ENCODE measurements around the gene LRMDA.

The LRMDA gene

GRCh38 chr10:76547352-76547972, 1116.0 kb downstream of the LRMDA start:
- peak; percentile 61 for DNase-seq (ENCODE audit: low read depth, low spot score)
- no CpG with 5 or more reads among the region's 11 CpGs for WGBS (ENCODE audit: insufficient coverage, insufficient read length)
- H3K4me3 ChIP-seq (ENCODE audit: low read length), result no peak overlapping the region
- H3K27me3 ChIP-seq (ENCODE audit: control insufficient read depth, insufficient read depth, low read length), result no peaks in the 10 kb centered on the region
- no peaks in the 10 kb centered on the region for H3K36me3 ChIP-seq (ENCODE audit: control insufficient read depth, insufficient read depth, low read length)
- H3K9me3 ChIP-seq (ENCODE audit: control insufficient read depth, insufficient read depth, low read length), result no peaks in the 10 kb centered on the region
- no peak overlapping the region for H3K27ac ChIP-seq (ENCODE audit: low read length)
- H3K4me1 ChIP-seq (ENCODE audit: control insufficient read depth, insufficient read depth, low read length), result 0 out of 2 replicates have a peak, but pooled peaks cover 2% of the 10 kb centered on the region

- no CpG with 5 or more reads among the region's 1 CpG for WGBS (ENCODE audit: insufficient coverage, insufficient read length)
- no peak overlapping the region for H3K27ac ChIP-seq (ENCODE audit: low read length)
- H3K9me3 ChIP-seq (ENCODE audit: control insufficient read depth, insufficient read depth, low read length), result no peaks in the 10 kb centered on the region
- no peak overlapping the region for H3K4me3 ChIP-seq (ENCODE audit: low read length)
- H3K4me1 ChIP-seq (ENCODE audit: control insufficient read depth, insufficient read depth, low read length), result 0 out of 2 replicates have a peak, but pooled peaks cover 2% of the 10 kb centered on the region
- no peaks in the 10 kb centered on the region for H3K36me3 ChIP-seq (ENCODE audit: control insufficient read depth, insufficient read depth, low read length)
- no peak for DNase-seq (ENCODE audit: low read depth, low spot score)
- H3K27me3 ChIP-seq (ENCODE audit: control insufficient read depth, insufficient read depth, low read length), result no peaks in the 10 kb centered on the region
Observed at GRCh38 chr10:76548716-76549115, 1117.3 kb downstream of the LRMDA start.

DNA sequence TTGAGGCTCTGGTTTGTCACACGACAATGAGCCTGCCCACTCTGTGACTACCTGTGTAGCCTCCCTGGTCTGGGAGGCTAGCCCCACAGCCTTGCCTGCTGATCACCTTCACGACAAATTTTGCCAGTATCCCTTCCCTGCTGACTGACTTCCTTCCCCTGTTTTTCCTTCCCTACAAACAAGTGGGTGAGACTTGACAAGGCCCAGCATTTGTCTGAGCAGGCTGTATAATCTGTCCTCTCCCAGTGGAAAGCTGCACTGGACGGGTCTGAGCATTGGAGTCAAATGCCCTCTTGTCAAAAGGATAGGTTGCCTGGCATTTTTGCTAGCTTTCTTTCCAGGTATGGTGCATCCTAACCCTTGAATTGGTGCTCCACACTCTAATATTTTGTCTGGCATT, 1117.7 kb downstream of the LRMDA start:
- Histone ChIP-seq H3K36me3 (ENCODE audit: control insufficient read depth, insufficient read depth, low read length) (no peaks in the 10 kb centered on the region), H3K27ac (ENCODE audit: low read length) (no peak overlapping the region), H3K9me3 (ENCODE audit: control insufficient read depth, insufficient read depth, low read length) (no peaks in the 10 kb centered on the region), H3K4me1 (ENCODE audit: control insufficient read depth, insufficient read depth, low read length) (0 out of 2 replicates have a peak, but pooled peaks cover 2% of the 10 kb centered on the region), H3K4me3 (ENCODE audit: low read length) (no peak overlapping the region), H3K27me3 (ENCODE audit: control insufficient read depth, insufficient read depth, low read length) (no peaks in the 10 kb centered on the region)
- DNase-seq (ENCODE audit: low read depth, low spot score), result no peak
- no CpG with 5 or more reads among the region's 3 CpGs for WGBS (ENCODE audit: insufficient coverage, insufficient read length)

GRCh38 chr10:76550806-76551205, 1119.4 kb downstream of the LRMDA start:
- WGBS (ENCODE audit: insufficient coverage, insufficient read length), result no CpG with 5 or more reads among the region's 1 CpG
- no peaks in the 10 kb centered on the region for H3K9me3 ChIP-seq (ENCODE audit: control insufficient read depth, insufficient read depth, low read length)
- H3K4me1 ChIP-seq (ENCODE audit: control insufficient read depth, insufficient read depth, low read length), result 0 out of 2 replicates have a peak, but pooled peaks cover 2% of the 10 kb centered on the region
- H3K27ac ChIP-seq (ENCODE audit: low read length), result no peak overlapping the region
- H3K4me3 ChIP-seq (ENCODE audit: low read length), result no peak overlapping the region
- H3K36me3 ChIP-seq (ENCODE audit: control insufficient read depth, insufficient read depth, low read length), result no peaks in the 10 kb centered on the region
- no peak for DNase-seq (ENCODE audit: low read depth, low spot score)
- H3K27me3 ChIP-seq (ENCODE audit: control insufficient read depth, insufficient read depth, low read length), result no peaks in the 10 kb centered on the region

- no peak for DNase-seq (ENCODE audit: low read depth, low spot score)
- H3K4me3 ChIP-seq (ENCODE audit: low read length), result no peak overlapping the region
- H3K36me3 ChIP-seq (ENCODE audit: control insufficient read depth, insufficient read depth, low read length), result no peaks in the 10 kb centered on the region
- no peaks in the 10 kb centered on the region for H3K9me3 ChIP-seq (ENCODE audit: control insufficient read depth, insufficient read depth, low read length)
- H3K4me1 ChIP-seq (ENCODE audit: control insufficient read depth, insufficient read depth, low read length), result 0 out of 2 replicates have a peak, but pooled peaks cover 2% of the 10 kb centered on the region
- H3K27ac ChIP-seq (ENCODE audit: low read length), result no peak overlapping the region
- no peaks in the 10 kb centered on the region for H3K27me3 ChIP-seq (ENCODE audit: control insufficient read depth, insufficient read depth, low read length)
- WGBS (ENCODE audit: insufficient coverage, insufficient read length), result no CpG with 5 or more reads among the region's 1 CpG
Observed at GRCh38 chr10:76552091-76552873, 1120.9 kb downstream of the LRMDA start.

- Histone ChIP-seq H3K4me1 (ENCODE audit: control insufficient read depth, insufficient read depth, low read length) (no peaks in the 10 kb centered on the region), H3K9me3 (ENCODE audit: control insufficient read depth, insufficient read depth, low read length) (no peaks in the 10 kb centered on the region), H3K36me3 (ENCODE audit: control insufficient read depth, insufficient read depth, low read length) (no peaks in the 10 kb centered on the region), H3K27me3 (ENCODE audit: control insufficient read depth, insufficient read depth, low read length) (no peaks in the 10 kb centered on the region), H3K27ac (ENCODE audit: low read length) (no peak overlapping the region), H3K4me3 (ENCODE audit: low read length) (no peak overlapping the region)
- DNase-seq (ENCODE audit: low read depth, low spot score), result no peak
- no CpG with 5 or more reads among the region's 17 CpGs for WGBS (ENCODE audit: insufficient coverage, insufficient read length)
Observed at GRCh38 chr10:76553263-76554032, 1122.0 kb downstream of the LRMDA start.

- Histone ChIP-seq H3K27me3 (ENCODE audit: control insufficient read depth, insufficient read depth, low read length) (no peaks in the 10 kb centered on the region), H3K4me3 (ENCODE audit: low read length) (no peak overlapping the region), H3K9me3 (ENCODE audit: control insufficient read depth, insufficient read depth, low read length) (no peaks in the 10 kb centered on the region), H3K4me1 (ENCODE audit: control insufficient read depth, insufficient read depth, low read length) (no peaks in the 10 kb centered on the region), H3K27ac (ENCODE audit: low read length) (no peak overlapping the region), H3K36me3 (ENCODE audit: control insufficient read depth, insufficient read depth, low read length) (no peaks in the 10 kb centered on the region)
- WGBS (ENCODE audit: insufficient coverage, insufficient read length), result no CpG with 5 or more reads among the region's 7 CpGs
- no peak for DNase-seq (ENCODE audit: low read depth, low spot score)
Observed at GRCh38 chr10:76554033-76554408, 1122.6 kb downstream of the LRMDA start.

DNA sequence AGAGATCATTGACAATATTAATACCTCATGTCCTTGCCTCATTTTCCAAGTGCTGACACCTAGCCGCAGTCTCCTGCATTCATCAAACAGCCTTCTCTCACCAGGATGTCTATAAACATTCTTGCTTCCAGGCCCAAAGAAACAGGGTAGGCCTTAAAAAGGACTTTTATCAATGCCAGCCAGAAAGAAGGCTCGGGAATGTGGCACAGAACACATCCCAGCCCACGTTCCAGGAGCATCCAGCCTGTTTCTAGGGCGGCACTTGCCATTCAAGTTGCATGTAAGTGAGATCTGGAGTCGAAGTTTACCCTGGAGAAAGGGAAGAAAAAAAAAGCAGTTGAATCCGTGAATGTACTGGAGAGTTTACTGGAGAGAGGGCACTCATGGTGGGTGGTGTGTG, 1123.1 kb downstream of the LRMDA start:
- H3K27ac ChIP-seq (ENCODE audit: low read length), result no peak overlapping the region
- H3K4me1 ChIP-seq (ENCODE audit: control insufficient read depth, insufficient read depth, low read length), result no peaks in the 10 kb centered on the region
- no peaks in the 10 kb centered on the region for H3K36me3 ChIP-seq (ENCODE audit: control insufficient read depth, insufficient read depth, low read length)
- WGBS (ENCODE audit: insufficient coverage, insufficient read length), result no CpG with 5 or more reads among the region's 6 CpGs
- H3K4me3 ChIP-seq (ENCODE audit: low read length), result no peak overlapping the region
- no peaks in the 10 kb centered on the region for H3K9me3 ChIP-seq (ENCODE audit: control insufficient read depth, insufficient read depth, low read length)
- no peaks in the 10 kb centered on the region for H3K27me3 ChIP-seq (ENCODE audit: control insufficient read depth, insufficient read depth, low read length)
- DNase-seq (ENCODE audit: low read depth, low spot score), result no peak

- H3K4me1 ChIP-seq (ENCODE audit: control insufficient read depth, insufficient read depth, low read length), result no peaks in the 10 kb centered on the region
- no CpG with 5 or more reads among the region's 2 CpGs for WGBS (ENCODE audit: insufficient coverage, insufficient read length)
- DNase-seq (ENCODE audit: low read depth, low spot score), result no peak
- no peaks in the 10 kb centered on the region for H3K27me3 ChIP-seq (ENCODE audit: control insufficient read depth, insufficient read depth, low read length)
- no peaks in the 10 kb centered on the region for H3K9me3 ChIP-seq (ENCODE audit: control insufficient read depth, insufficient read depth, low read length)
- H3K36me3 ChIP-seq (ENCODE audit: control insufficient read depth, insufficient read depth, low read length), result no peaks in the 10 kb centered on the region
- no peak overlapping the region for H3K4me3 ChIP-seq (ENCODE audit: low read length)
- no peak overlapping the region for H3K27ac ChIP-seq (ENCODE audit: low read length)
Observed at GRCh38 chr10:76555067-76555670, 1123.7 kb downstream of the LRMDA start.

GRCh38 chr10:76557366-76557765, 1125.9 kb downstream of the LRMDA start:
- Histone ChIP-seq H3K27me3 (ENCODE audit: control insufficient read depth, insufficient read depth, low read length) (no peaks in the 10 kb centered on the region), H3K4me1 (ENCODE audit: control insufficient read depth, insufficient read depth, low read length) (no peaks in the 10 kb centered on the region), H3K27ac (ENCODE audit: low read length) (no peak overlapping the region), H3K9me3 (ENCODE audit: control insufficient read depth, insufficient read depth, low read length) (no peaks in the 10 kb centered on the region), H3K4me3 (ENCODE audit: low read length) (no peak overlapping the region), H3K36me3 (ENCODE audit: control insufficient read depth, insufficient read depth, low read length) (no peaks in the 10 kb centered on the region)
- no peak for DNase-seq (ENCODE audit: low read depth, low spot score)
- WGBS (ENCODE audit: insufficient coverage, insufficient read length), result no CpG with 5 or more reads among the region's 4 CpGs

Data from iPS DF 6.9 (cell line).